LNCaP clone FGC (cell line): ENCODE measurements around the gene ARHGEF12.

Experiments used
- DNase-seq: peaks from one replicate; pipeline ENCODE4 v3.0.0-alpha.2; 2011; ENCODE audit warnings: low read depth
- H3K4me3 ChIP-seq: 2 replicates; pipeline ENCODE4 v1.5.1; 2011; ENCODE audit warnings: mild to moderate bottlenecking, low read depth, low read length, control low read depth
- TF ChIP-seq, protein P1 (sequence below): IDR thresholded peaks from 2 replicates; pipeline ENCODE4 v1.5.1; 2012; ENCODE audit warnings: mild to moderate bottlenecking; ENCODE audit not compliant: control insufficient read depth, insufficient read depth; ENCODE audit errors: extremely low read depth

Gene ARHGEF12

DNA sequence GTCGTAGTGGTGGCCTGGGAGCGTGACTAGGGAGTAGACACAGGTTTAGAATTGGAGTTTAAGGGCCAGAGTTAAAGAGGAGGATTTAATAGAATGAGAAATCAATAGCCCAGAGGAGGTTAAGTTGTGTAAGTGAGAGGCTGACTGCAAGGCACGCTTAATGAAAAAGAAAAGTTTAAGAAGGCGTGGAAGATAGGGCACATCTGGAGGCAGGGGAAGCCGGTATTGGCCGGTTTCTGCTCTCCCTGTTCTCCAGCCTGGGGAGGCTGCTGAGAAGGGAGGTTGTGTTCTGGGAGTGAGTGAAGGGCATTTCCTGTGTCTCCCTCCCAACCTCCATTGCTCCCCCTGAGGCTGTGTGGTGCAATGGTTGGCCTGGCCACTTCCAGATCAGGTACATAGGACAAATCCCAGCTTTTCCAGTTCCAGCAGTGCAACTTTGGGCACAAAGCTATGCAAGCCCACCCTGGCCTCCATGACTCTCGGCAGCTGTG is 181.6 kb downstream of the ARHGEF12 start:
- TF ChIP-seq, protein P1, sequence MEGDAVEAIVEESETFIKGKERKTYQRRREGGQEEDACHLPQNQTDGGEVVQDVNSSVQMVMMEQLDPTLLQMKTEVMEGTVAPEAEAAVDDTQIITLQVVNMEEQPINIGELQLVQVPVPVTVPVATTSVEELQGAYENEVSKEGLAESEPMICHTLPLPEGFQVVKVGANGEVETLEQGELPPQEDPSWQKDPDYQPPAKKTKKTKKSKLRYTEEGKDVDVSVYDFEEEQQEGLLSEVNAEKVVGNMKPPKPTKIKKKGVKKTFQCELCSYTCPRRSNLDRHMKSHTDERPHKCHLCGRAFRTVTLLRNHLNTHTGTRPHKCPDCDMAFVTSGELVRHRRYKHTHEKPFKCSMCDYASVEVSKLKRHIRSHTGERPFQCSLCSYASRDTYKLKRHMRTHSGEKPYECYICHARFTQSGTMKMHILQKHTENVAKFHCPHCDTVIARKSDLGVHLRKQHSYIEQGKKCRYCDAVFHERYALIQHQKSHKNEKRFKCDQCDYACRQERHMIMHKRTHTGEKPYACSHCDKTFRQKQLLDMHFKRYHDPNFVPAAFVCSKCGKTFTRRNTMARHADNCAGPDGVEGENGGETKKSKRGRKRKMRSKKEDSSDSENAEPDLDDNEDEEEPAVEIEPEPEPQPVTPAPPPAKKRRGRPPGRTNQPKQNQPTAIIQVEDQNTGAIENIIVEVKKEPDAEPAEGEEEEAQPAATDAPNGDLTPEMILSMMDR = no peak
- no peak overlapping the region for H3K4me3 ChIP-seq
- DNase-seq = no peak

DNA sequence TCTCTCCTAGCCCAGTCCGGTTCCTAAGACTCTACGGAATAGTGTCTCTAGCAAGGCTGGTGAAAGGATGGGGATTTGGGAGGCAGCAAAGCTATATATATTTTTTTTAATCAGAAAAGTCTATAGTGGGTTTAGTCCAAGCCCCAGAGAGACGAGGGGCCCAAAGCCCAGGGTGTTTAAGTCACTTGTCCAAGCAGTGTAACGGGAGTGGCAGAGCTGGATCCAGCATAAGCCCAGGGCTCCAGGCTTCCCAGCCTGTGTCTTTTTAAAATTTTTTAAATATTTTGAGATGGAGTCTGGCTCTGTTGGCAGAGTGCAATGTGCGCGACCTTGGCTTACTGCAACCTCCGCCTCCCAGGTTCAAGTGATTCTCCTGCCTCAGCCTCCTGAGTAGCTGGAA is 182.1 kb downstream of the ARHGEF12 start:
- DNase-seq = no peak
- TF ChIP-seq, protein P1 = no peak
- H3K4me3 ChIP-seq = no peak overlapping the region

- TF ChIP-seq, protein P1 = no peak
- DNase-seq = no peak
- H3K4me3 ChIP-seq = no peak overlapping the region
Observed at GRCh38 chr11:120519474-120519873, 183.3 kb downstream of the ARHGEF12 start.

GRCh38 chr11:120520091-120520822 is 184.0 kb downstream of the ARHGEF12 start:
- no peak overlapping the region for H3K4me3 ChIP-seq
- DNase-seq = no peak
- TF ChIP-seq, protein P1 = no peak

- TF ChIP-seq, protein P1 = no peak
- H3K4me3 ChIP-seq = no peak overlapping the region
- DNase-seq = no peak
Observed at GRCh38 chr11:120521176-120521575, 185.0 kb downstream of the ARHGEF12 start.

GRCh38 chr11:120522021-120522420 is 185.8 kb downstream of the ARHGEF12 start:
- no peak for DNase-seq
- no peak overlapping the region for H3K4me3 ChIP-seq
- TF ChIP-seq, protein P1 = no peak

GRCh38 chr11:120522736-120523135 is 186.5 kb downstream of the ARHGEF12 start:
- no peak overlapping the region for H3K4me3 ChIP-seq
- TF ChIP-seq, protein P1 = no peak
- DNase-seq = no peak
